Rectal smooth muscle tissue (tissue), 1 donor: Measurements from ENCODE around the gene ACTN3.

Source experiments
- H3K27ac ChIP-seq: one replicate; pipeline ENCODE4 v1.7.0; 2013; ENCODE audit warnings: low read depth, low read length, inconsistent platforms
- H3K27me3 ChIP-seq: one replicate; pipeline ENCODE4 v1.7.0; 2013; ENCODE audit warnings: low read length; ENCODE audit not compliant: control insufficient read depth, insufficient read depth
- H3K36me3 ChIP-seq: one replicate; pipeline ENCODE4 v1.7.0; 2013; ENCODE audit warnings: low read length; ENCODE audit not compliant: control insufficient read depth, insufficient read depth
- H3K4me1 ChIP-seq: one replicate; pipeline ENCODE4 v1.7.0; 2013; ENCODE audit warnings: low read length; ENCODE audit not compliant: control insufficient read depth, insufficient read depth
- H3K4me3 ChIP-seq: one replicate; pipeline ENCODE4 v1.7.0; 2013; ENCODE audit warnings: low read length
- H3K9ac ChIP-seq: one replicate; pipeline ENCODE4 v1.7.0; 2013; ENCODE audit warnings: low read length

The ACTN3 gene

GRCh38 chr11:66548041-66548440 is 1.3 kb downstream of the ACTN3 start:
- no peaks in the 10 kb centered on the region for H3K27me3 ChIP-seq
- H3K9ac ChIP-seq, result no peak overlapping the region
- no peak overlapping the region for H3K27ac ChIP-seq
- H3K4me3 ChIP-seq, result no peak overlapping the region
- no peaks in the 10 kb centered on the region for H3K36me3 ChIP-seq
- peaks cover 6% of the 10 kb centered on the region for H3K4me1 ChIP-seq

GRCh38 chr11:66548774-66549630 is 2.3 kb downstream of the ACTN3 start:
- Histone ChIP-seq H3K4me1 (peaks cover 6% of the 10 kb centered on the region), H3K4me3 (no peak overlapping the region), H3K27me3 (no peaks in the 10 kb centered on the region), H3K27ac (no peak overlapping the region), H3K9ac (no peak overlapping the region), H3K36me3 (no peaks in the 10 kb centered on the region)

- Histone ChIP-seq H3K9ac (no peak overlapping the region), H3K27ac (no peak overlapping the region), H3K4me1 (peaks cover 3% of the 10 kb centered on the region), H3K36me3 (no peaks in the 10 kb centered on the region), H3K27me3 (no peaks in the 10 kb centered on the region), H3K4me3 (no peak overlapping the region)
These were observed 3.0 kb downstream of the ACTN3 start for GRCh38 chr11:66549696-66550095.

DNA sequence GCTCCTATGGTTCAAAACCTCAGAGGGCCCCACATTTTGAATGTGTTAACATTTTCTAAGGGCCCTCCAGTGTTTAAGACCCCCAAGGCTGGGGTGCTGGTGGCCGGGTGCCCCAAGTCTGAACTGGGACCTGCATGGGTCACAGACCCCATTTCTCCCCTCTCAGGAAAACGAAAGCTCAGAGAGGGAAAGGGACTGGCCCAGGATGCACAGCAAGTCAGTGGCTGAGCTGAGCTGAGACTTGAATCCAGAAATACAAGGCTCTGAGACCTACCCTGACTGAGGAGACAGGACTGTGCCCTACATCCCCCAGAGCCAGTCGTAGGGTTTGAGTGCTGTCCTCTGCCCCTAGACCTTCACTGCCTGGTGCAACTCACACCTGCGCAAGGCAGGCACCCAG is 4.2 kb downstream of the ACTN3 start:
- Histone ChIP-seq H3K36me3 (no peaks in the 10 kb centered on the region), H3K27ac (no peak overlapping the region), H3K4me3 (no peak overlapping the region), H3K9ac (no peak overlapping the region), H3K27me3 (no peaks in the 10 kb centered on the region), H3K4me1 (peaks cover 3% of the 10 kb centered on the region)

DNA sequence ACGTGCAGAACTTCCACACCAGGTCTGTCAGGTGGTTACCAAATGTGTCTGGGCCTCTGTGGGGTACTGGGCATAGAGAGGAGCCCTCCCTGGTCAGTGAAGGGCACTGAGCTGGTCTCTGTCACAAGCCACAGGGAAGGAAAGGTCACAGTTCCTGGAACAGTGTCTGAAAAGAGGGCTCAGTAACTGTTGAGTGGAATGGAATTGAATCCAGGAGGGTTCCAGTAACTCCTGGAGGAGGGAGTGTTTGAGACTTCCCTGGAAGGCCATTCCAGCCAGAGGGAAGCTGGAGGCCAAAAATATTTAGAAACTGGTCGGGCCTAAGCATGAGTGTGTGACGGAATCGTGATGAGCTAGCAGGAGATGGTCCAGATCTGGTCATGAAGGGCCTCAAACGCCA is 7.9 kb downstream of the ACTN3 start:
- H3K4me1 ChIP-seq, result peaks cover 5% of the 10 kb centered on the region
- H3K9ac ChIP-seq, result no peak overlapping the region
- H3K27ac ChIP-seq, result no peak overlapping the region
- H3K36me3 ChIP-seq, result no peaks in the 10 kb centered on the region
- no peak overlapping the region for H3K4me3 ChIP-seq
- no peaks in the 10 kb centered on the region for H3K27me3 ChIP-seq

DNA sequence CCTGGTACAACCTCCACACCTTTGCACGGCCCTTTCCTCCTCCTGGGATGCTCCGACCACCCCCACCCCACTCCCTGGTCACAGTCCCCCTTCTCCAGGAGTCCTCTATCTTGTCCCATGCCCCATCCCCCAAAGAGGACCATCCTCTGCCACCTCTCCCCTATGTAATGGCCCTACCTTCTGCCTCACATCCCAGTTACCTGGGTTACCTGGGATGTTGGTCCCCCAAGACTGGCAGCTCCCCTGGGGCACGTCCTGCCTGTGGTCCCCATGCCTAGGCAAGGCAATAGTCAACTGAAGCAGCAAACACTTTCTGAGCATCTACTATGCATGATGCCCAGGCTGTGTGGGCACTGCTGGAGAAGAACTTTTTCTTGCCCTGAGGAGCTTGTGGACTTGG is 8.7 kb downstream of the ACTN3 start:
- Histone ChIP-seq H3K27me3 (no peaks in the 10 kb centered on the region), H3K27ac (no peak overlapping the region), H3K36me3 (no peaks in the 10 kb centered on the region), H3K4me1 (peaks cover 5% of the 10 kb centered on the region), H3K4me3 (no peak overlapping the region), H3K9ac (no peak overlapping the region)

DNA sequence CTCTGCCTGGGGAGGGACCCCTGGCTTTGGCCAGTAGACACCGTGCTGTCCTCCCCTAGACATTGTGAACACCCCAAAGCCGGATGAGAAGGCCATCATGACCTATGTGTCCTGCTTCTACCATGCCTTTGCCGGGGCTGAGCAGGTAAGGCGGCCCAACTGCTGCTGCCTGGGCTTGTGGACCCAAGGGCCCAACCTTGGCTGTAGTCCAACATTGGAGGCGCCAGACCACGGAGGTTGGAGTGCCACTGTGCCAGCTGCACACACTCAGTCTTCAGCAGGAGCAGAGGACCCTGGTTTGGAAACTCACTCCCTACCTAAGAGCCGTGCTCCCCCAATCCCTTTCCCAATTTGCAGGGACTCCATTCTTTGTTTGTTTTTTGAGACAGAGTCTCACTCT is 9.4 kb downstream of the ACTN3 start:
- no peaks in the 10 kb centered on the region for H3K27me3 ChIP-seq
- H3K9ac ChIP-seq, result no peak overlapping the region
- no peaks in the 10 kb centered on the region for H3K36me3 ChIP-seq
- H3K4me1 ChIP-seq, result peaks cover 5% of the 10 kb centered on the region
- H3K4me3 ChIP-seq, result no peak overlapping the region
- H3K27ac ChIP-seq, result no peak overlapping the region

GRCh38 chr11:66557733-66558326 is 11.1 kb downstream of the ACTN3 start:
- Histone ChIP-seq H3K4me1 (peaks cover 5% of the 10 kb centered on the region), H3K27me3 (no peaks in the 10 kb centered on the region), H3K36me3 (no peaks in the 10 kb centered on the region), H3K27ac (no peak overlapping the region), H3K4me3 (no peak overlapping the region), H3K9ac (no peak overlapping the region)

DNA sequence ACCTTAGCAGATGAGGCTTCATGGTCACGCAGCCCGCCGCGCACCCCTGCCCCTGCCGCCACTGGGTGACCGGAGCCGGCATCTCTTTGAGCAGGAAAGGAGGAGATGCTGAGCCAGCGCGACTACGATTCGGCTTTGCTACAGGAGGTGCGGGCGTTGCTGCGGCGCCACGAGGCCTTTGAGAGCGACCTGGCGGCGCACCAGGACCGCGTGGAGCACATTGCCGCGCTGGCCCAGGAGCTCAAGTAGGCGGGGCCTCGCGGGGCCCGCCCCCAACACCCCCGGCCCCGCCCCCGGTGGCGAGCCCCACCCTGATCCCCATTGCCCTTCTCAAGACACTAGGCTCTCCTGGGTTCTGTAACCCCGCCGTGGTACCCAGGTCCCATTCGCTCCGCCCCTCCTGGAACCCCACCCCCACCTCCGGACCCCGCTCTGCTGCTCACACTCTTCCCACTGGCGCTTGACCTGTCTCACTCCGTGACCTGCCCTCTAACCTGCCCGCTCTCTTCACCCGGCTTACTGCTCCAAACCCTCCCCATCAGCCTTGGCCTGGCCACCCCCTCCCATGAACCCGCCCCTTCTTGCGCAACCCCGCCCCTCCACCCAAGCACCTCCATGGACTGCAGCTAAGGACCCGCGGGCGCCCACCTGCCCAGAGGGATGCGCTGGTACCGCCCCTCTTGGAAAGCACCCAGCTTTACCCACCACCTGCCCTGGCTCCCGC is 12.6 kb downstream of the ACTN3 start:
- peaks cover 2% of the 10 kb centered on the region for H3K36me3 ChIP-seq
- no peaks in the 10 kb centered on the region for H3K27me3 ChIP-seq
- no peak overlapping the region for H3K27ac ChIP-seq
- no peak overlapping the region for H3K4me3 ChIP-seq
- peaks cover 5% of the 10 kb centered on the region for H3K4me1 ChIP-seq
- H3K9ac ChIP-seq, result no peak overlapping the region

DNA sequence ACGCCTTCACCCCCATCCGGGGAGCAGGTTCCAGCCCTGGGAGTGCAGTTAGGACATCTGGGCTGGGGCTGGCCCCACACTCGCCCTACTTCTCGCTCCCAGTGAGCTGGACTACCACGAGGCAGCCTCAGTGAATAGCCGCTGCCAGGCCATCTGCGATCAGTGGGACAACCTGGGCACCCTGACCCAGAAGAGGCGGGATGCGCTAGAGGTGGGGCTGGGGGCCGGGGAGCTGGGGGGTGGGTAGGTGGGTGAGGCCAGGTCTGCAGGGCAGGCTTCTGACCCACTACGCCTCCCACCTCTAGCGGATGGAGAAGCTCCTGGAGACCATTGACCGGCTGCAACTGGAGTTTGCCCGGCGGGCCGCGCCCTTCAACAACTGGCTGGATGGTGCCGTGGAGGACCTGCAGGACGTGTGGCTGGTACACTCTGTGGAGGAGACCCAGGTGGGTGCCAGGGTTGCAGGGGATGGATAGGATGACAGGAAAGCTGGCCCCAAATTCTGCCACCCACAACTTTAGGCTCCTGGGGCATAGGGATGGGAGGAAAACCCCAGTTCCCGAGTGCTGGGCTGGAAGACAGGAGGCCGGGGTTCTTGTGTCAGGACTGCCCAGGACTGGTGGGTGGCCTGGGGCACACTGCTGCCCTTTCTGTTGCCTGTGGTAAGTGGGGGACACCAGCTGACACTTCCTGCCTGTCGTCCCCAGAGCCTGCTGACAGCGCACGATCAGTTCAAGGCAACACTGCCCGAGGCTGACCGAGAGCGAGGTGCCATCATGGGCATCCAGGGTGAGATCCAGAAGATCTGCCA is 13.4 kb downstream of the ACTN3 start:
- peaks cover 2% of the 10 kb centered on the region for H3K36me3 ChIP-seq

GRCh38 chr11:66561178-66561974 is 14.7 kb downstream of the ACTN3 start:
- Histone ChIP-seq H3K9ac (no peak overlapping the region), H3K27ac (no peak overlapping the region), H3K4me1 (peaks cover 5% of the 10 kb centered on the region), H3K4me3 (no peak overlapping the region), H3K36me3 (peaks cover 2% of the 10 kb centered on the region), H3K27me3 (no peaks in the 10 kb centered on the region)

More for the DNA sequence above, 13.4 kb downstream of the ACTN3 start:
- no peak overlapping the region for H3K27ac ChIP-seq
- H3K4me1 ChIP-seq, result peaks cover 5% of the 10 kb centered on the region
- no peaks in the 10 kb centered on the region for H3K27me3 ChIP-seq
- H3K9ac ChIP-seq, result no peak overlapping the region
- H3K4me3 ChIP-seq, result no peak overlapping the region
